ENCODE results near the gene SHB. TPM values are rescaled to one million over a fixed set of nuclear protein-coding genes. Genes with fewer than 3 reads are reported as not detected.
A peak's percentile ranks its signal among the peaks of the same experiment; 100 is the strongest.

SHB gene
- polyA plus RNA-seq, 2 of the 4 experiments (the other 2 are of a cell fraction): 15.4 to 22.0 TPM

DNA sequence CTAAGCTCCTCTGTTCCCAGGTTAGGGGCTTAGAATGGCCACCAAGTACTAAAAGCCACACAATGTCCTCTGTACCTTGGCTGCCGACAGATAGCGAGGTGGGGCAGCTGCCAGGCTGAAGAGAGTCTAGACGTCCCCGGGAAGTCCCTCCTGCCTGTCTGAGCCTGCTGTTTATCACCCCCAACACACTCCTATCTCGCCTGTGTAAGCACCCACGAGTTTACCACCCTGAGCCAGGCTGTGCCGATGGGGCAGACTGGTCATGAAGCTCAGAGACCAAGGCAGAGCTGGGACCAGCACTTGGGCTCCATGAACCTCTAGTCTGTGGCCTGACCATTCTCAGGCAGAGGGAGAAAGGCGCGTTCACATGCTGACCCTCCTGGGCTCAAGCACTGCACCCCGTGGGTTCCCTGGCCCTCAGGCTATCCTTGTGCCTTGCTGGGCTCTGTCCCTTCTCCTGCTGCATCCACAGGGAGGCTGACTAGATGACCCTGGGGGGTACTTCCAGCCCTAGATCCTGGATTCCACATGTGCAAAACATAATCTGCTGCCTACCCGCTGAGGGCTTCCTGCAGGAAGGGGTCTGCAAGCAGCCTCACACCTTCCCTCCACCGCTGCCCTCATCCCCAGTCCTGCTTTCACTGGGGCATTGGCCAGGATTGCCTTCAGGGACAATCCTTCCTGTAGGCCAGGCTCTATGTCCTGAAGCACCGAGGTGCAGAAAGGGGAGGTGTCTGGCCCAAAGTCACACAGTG, 146.5 kb downstream of the SHB start (continued):
- TF ChIP-seq, protein P1, sequence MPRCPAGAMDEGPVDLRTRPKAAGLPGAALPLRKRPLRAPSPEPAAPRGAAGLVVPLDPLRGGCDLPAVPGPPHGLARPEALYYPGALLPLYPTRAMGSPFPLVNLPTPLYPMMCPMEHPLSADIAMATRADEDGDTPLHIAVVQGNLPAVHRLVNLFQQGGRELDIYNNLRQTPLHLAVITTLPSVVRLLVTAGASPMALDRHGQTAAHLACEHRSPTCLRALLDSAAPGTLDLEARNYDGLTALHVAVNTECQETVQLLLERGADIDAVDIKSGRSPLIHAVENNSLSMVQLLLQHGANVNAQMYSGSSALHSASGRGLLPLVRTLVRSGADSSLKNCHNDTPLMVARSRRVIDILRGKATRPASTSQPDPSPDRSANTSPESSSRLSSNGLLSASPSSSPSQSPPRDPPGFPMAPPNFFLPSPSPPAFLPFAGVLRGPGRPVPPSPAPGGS (IDR thresholded peaks at IDR 0.05): no peak
- TF ChIP-seq, protein P2, sequence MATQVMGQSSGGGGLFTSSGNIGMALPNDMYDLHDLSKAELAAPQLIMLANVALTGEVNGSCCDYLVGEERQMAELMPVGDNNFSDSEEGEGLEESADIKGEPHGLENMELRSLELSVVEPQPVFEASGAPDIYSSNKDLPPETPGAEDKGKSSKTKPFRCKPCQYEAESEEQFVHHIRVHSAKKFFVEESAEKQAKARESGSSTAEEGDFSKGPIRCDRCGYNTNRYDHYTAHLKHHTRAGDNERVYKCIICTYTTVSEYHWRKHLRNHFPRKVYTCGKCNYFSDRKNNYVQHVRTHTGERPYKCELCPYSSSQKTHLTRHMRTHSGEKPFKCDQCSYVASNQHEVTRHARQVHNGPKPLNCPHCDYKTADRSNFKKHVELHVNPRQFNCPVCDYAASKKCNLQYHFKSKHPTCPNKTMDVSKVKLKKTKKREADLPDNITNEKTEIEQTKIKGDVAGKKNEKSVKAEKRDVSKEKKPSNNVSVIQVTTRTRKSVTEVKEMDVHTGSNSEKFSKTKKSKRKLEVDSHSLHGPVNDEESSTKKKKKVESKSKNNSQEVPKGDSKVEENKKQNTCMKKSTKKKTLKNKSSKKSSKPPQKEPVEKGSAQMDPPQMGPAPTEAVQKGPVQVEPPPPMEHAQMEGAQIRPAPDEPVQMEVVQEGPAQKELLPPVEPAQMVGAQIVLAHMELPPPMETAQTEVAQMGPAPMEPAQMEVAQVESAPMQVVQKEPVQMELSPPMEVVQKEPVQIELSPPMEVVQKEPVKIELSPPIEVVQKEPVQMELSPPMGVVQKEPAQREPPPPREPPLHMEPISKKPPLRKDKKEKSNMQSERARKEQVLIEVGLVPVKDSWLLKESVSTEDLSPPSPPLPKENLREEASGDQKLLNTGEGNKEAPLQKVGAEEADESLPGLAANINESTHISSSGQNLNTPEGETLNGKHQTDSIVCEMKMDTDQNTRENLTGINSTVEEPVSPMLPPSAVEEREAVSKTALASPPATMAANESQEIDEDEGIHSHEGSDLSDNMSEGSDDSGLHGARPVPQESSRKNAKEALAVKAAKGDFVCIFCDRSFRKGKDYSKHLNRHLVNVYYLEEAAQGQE (IDR thresholded peaks at IDR 0.05): no peak
- no peak for TF ChIP-seq KDM1A (IDR thresholded peaks at IDR 0.05; ENCODE audit: low read depth)
- no peak for TF ChIP-seq MYC (IDR thresholded peaks at IDR 0.05; ENCODE audit: borderline replicate concordance, low read length)

DNA sequence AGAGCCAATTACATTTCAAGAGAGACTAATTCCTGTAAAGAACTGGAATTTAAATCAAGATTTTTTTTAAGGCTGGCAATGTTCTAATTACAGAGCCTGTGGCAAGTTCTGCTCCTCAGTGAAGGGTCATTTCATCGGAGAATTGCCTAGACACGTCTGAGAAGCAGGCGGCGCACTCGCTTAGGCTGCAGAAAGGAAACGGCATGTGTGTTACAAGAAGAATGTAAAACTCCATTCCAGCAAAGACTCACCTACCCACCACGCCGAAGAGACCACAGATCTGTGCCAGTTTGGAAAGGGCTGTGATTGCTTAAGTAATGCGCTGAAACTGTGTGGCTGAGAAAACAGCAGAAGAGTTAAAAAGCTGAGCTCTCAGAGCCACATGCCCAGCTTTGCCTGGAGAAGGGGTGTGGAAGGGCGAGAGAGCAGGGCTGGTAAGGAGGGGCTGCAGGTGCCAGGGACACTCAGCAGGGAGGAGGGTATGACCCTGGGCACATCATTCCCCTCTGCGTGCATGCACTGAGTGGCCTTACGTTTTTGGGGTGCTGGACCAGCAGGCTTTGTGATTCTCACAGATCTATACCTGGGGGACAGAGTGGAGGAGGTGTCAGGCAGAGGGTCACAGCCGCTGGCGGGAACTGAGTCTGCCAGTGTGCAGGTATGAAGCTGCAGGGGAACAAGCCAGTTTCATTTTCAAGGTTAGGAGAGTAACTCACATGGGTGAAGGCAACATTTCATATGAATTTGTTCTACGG, 147.3 kb downstream of the SHB start:
- H3K27ac ChIP-seq: peak overlapping the region in 1 of 2 experiments; percentile 56; a peak in 3 of 6 replicates
- POLR2A ChIA-PET: no interaction called here
- H3K4me2 ChIP-seq: no peak overlapping the region
- no peak for ATAC-seq
- no peak overlapping the region for H3K4me3 ChIP-seq
- H3K9me3 ChIP-seq: no peaks in the 10 kb centered on the region
- TF ChIP-seq, protein P3, sequence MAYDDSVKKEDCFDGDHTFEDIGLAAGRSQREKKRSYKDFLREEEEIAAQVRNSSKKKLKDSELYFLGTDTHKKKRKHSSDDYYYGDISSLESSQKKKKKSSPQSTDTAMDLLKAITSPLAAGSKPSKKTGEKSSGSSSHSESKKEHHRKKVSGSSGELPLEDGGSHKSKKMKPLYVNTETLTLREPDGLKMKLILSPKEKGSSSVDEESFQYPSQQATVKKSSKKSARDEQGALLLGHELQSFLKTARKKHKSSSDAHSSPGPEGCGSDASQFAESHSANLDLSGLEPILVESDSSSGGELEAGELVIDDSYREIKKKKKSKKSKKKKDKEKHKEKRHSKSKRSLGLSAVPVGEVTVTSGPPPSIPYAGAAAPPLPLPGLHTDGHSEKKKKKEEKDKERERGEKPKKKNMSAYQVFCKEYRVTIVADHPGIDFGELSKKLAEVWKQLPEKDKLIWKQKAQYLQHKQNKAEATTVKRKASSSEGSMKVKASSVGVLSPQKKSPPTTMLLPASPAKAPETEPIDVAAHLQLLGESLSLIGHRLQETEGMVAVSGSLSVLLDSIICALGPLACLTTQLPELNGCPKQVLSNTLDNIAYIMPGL (CRISPR knock-in tag; IDR thresholded peaks at IDR 0.05; ENCODE audit: borderline replicate concordance): no peak
- TF ChIP-seq, protein P4, sequence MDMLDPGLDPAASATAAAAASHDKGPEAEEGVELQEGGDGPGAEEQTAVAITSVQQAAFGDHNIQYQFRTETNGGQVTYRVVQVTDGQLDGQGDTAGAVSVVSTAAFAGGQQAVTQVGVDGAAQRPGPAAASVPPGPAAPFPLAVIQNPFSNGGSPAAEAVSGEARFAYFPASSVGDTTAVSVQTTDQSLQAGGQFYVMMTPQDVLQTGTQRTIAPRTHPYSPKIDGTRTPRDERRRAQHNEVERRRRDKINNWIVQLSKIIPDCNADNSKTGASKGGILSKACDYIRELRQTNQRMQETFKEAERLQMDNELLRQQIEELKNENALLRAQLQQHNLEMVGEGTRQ (IDR thresholded peaks at IDR 0.05): no peak
- TF ChIP-seq HOXB5 (CRISPR knock-in tag; IDR thresholded peaks at IDR 0.05): no peak
- no peak for TF ChIP-seq PHF8 (IDR thresholded peaks at IDR 0.05; ENCODE audit: borderline replicate concordance, low read depth)
- TF ChIP-seq SMC3 (IDR thresholded peaks at IDR 0.05): no peak
- no peak for TF ChIP-seq EP300 (IDR thresholded peaks at IDR 0.05)
- no peak for TF ChIP-seq CHD4 (IDR thresholded peaks at IDR 0.05; ENCODE audit: borderline replicate concordance)
- no peak for TF ChIP-seq FOSL2 (IDR thresholded peaks at IDR 0.05)
- no peak for TF ChIP-seq FOSL2 (CRISPR knock-in tag; IDR thresholded peaks at IDR 0.05)
- TF ChIP-seq, protein P5, sequence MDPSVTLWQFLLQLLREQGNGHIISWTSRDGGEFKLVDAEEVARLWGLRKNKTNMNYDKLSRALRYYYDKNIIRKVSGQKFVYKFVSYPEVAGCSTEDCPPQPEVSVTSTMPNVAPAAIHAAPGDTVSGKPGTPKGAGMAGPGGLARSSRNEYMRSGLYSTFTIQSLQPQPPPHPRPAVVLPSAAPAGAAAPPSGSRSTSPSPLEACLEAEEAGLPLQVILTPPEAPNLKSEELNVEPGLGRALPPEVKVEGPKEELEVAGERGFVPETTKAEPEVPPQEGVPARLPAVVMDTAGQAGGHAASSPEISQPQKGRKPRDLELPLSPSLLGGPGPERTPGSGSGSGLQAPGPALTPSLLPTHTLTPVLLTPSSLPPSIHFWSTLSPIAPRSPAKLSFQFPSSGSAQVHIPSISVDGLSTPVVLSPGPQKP (IDR thresholded peaks at IDR 0.05; ENCODE audit: low read depth, low read length): no peak
- no peak for TF ChIP-seq HOXA7 (CRISPR knock-in tag; IDR thresholded peaks at IDR 0.05)
- no peak for TF ChIP-seq TFCP2L1 (CRISPR knock-in tag; IDR thresholded peaks at IDR 0.05)
- TF ChIP-seq ZSCAN20 (CRISPR knock-in tag; IDR thresholded peaks at IDR 0.05): no peak
- TF ChIP-seq, protein P6, sequence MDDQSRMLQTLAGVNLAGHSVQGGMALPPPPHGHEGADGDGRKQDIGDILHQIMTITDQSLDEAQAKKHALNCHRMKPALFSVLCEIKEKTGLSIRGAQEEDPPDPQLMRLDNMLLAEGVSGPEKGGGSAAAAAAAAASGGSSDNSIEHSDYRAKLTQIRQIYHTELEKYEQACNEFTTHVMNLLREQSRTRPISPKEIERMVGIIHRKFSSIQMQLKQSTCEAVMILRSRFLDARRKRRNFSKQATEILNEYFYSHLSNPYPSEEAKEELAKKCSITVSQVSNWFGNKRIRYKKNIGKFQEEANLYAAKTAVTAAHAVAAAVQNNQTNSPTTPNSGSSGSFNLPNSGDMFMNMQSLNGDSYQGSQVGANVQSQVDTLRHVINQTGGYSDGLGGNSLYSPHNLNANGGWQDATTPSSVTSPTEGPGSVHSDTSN (IDR thresholded peaks at IDR 0.05): no peak
- TF ChIP-seq, protein P2 (IDR thresholded peaks at IDR 0.05): no peak
- CTCF ChIA-PET: interaction anchor here (0.6 to 1.8 kb wide), 7 partner anchors 9 to 442 kb away, joined by 3 to 15 read pairs (median 3); no protein-coding TSS in a partner anchor
- DNase-seq (ENCODE audit: low read depth in 1 of 2, low spot score in 1 of 2): no peak
- WGBS (ENCODE audit: missing lambda C conversion rate): 92% methylated on average over 15 of the region's 15 CpGs
- peaks cover 19% of the 10 kb centered on the region for H3K4me1 ChIP-seq
- FAIRE-seq: no peak

Data from A549 (cell line).